Spleen (tissue), 11 donors: ENCODE measurements around the gene GRK6. TPM values are rescaled to one million over a fixed set of nuclear protein-coding genes. Genes with fewer than 3 reads are reported as not detected.

Experiments used
- DNase-seq: peaks from one replicate; pipeline ENCODE4 v3.0.0-alpha.2; 2020
- H3K27ac ChIP-seq, 8 donors: fragments of 200-600 bp; sonication (generic) in 7 of 8; 1 replicate in 4 of 8; 2 replicates in 4 of 8; pipeline versions ENCODE4 v1.5.0 to v1.8.0; 2016 to 2021; ENCODE audit warnings: inconsistent platforms in 4 of 8, mild to moderate bottlenecking in 4 of 8, moderate library complexity in 1 of 8
- H3K27me3 ChIP-seq, 7 donors: fragments of 200-600 bp; sonication (generic) in 6 of 7; replicated peaks in 1 of 7; 1 replicate in 4 of 7; 2 replicates in 3 of 7; pipeline versions ENCODE4 v1.5.0 to v1.8.0; 2016 to 2021; ENCODE audit warnings: inconsistent platforms in 3 of 7, mild to moderate bottlenecking in 1 of 7
- H3K36me3 ChIP-seq, 6 donors: fragments of 200-600 bp; sonication (generic) in 5 of 6; 1 replicate in 4 of 6; 2 replicates in 2 of 6; pipeline versions ENCODE4 v1.5.0 to v1.8.0; 2016 to 2021; ENCODE audit warnings: inconsistent platforms in 2 of 6
- H3K4me1 ChIP-seq, 6 donors: fragments of 200-600 bp; sonication (generic) in 5 of 6; 1 replicate in 3 of 6; 2 replicates in 3 of 6; pipeline versions ENCODE4 v1.5.0 to v1.8.0; 2016 to 2021; ENCODE audit warnings: inconsistent platforms in 3 of 6
- H3K4me3 ChIP-seq, 8 donors: fragments of 200-600 bp; sonication (generic) in 7 of 8; 1 replicate in 4 of 8; 2 replicates in 4 of 8; pipeline versions ENCODE4 v1.5.0 to v1.8.0; 2016 to 2021; ENCODE audit warnings: inconsistent platforms in 4 of 8, mild to moderate bottlenecking in 4 of 8, moderate library complexity in 2 of 8
- H3K9me3 ChIP-seq, 8 donors: fragments of 200-600 bp; sonication (generic) in 7 of 8; 1 replicate in 4 of 8; 2 replicates in 4 of 8; pipeline versions ENCODE4 v1.5.0 to v1.8.0; 2016 to 2021; ENCODE audit warnings: inconsistent platforms in 4 of 8
- POLR2A ChIP-seq, 3 donors: fragments of 450-650 bp; IDR thresholded peaks; one replicate each; pipeline ENCODE4 v1.5.1; 2017; ENCODE audit warnings: antibody characterized with exemption in 3 of 3, mild to moderate bottlenecking in 1 of 3
- POLR2AphosphoS5 ChIP-seq, 3 donors: sonication (generic); formaldehyde crosslinking; IDR thresholded peaks; one replicate each; pipeline ENCODE4 v1.5.1; 2017; ENCODE audit warnings: antibody characterized with exemption in 3 of 3
- WGBS, 5 donors: extraction: QIAGEN DNeasy Blood & Tissue Kit in 3 of 5; methylation state at CpG; one replicate each; pipeline versions ENCODE4 v1.1.5 to v1.1.7; 2013 to 2018; 5-methylcytosine and 5-hydroxymethylcytosine counted together
- intact Hi-C: fragments of 100-400 bp; cut with DNase I; formaldehyde crosslinking; loops from one replicate; pipeline ENCODE4 v1.15.0; 2023; ENCODE audit warnings: low total_unique reads
- polyA plus RNA-seq, 3 donors: library from polyadenylated mRNA; stranded (reverse); fragments of 200-250 nt; gene quantifications; one replicate each; pipeline ENCODE4 v1.2.1, GENCODE V29; 2013
- total RNA-seq, 7 donors: library from RNA; depleted of rRNA in 3 of 7; stranded (reverse); fragments of >200 nt in 3 of 7; fragmentation: NEBNext Ultra II Directional in 4 of 7; extraction: Animal tissue kit (Norgen Biotek cat#: 25700) in 4 of 7; gene quantifications; one replicate each; pipeline versions ENCODE4 v1.1.0 to v1.2.1, GENCODE V29; 2016 to 2021
- TF ChIP-seq, protein P1 (sequence below), 11 experiments: fragments of 200-600 bp in 7 of 11; fragments of 450-650 bp in 4 of 11; sonication (generic) in 4 of 11; IDR thresholded peaks in 8 of 11; conservative IDR thresholded peaks in 3 of 11; 1 replicate in 7 of 11; 2 replicates in 4 of 11; pipeline versions ENCODE4 v1.4.0 to v1.8.0; 2016 to 2021; ENCODE audit warnings: antibody characterized with exemption in 11 of 11, inconsistent platforms in 4 of 11, mild to moderate bottlenecking in 1 of 11
- donor health status: healthy with polysubstance abuse.
- donor health status: DM: no; HTN: no; CAD: no; lungs with moderate emphysema.
- donor health status: DM: no; HTN: no; CAD: no.
- donor health status: Bipolar disorder and iron deficiency.
- donor health status: healthy.
- donor health status: DM: no; HTN: no; CAD: no.
- donor health status: DM: yes; HTN: yes; CAD: no.

Gene GRK6
- total and polyA plus RNA-seq, 10 donors, result 45.7 to 170 (median 133) TPM

DNA sequence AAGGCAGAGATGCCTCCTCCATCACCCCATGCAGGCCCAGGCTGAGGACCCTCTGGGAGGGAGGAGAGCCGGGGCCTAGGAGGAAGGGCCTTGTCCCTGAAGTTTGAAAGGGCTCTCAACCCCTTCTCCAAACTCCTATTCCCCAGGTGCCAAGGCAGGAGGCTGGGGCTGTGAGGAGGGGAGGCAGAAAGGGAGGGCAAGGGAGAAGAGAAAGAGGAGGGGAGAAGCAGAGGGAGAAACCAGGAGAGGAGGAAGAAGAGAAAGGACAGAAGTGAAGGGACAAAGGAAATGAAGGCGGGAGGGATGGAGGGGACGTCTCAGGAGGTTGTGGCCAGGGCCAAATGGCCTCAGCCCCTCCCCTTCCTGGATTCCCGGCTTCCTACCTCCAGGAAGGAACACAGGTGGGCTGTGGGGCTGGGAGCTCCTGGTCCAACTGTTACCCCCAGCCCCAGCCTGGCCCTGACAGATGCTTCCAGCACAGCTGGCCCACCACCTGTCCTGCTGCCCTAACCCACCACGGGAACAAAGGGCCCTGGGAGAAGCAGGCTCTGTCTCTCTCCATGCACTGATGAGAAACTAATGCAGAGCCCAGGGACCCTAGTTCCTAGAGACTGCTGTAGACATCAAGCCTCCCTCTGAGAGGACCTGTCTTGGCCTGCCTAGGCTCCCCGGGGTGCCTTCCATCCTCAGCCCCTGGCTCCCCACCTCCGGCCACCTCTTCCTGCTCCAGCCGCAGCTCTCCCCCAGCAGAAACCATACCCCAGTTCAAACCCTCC is 43.5 kb downstream of the GRK6 start:
- WGBS, 5 donors, result 63 to 88% (median 73%) methylated on average over 7 to 8 of the region's 8 CpGs
- intact Hi-C loops, result no loop called here
- H3K27ac ChIP-seq, result no peak overlapping the region
- H3K27me3 ChIP-seq, result peaks cover 0 to 32% (median 10%) of the 10 kb centered on the region in 7 donors
- no peak for DNase-seq
- H3K4me1 ChIP-seq, result peaks cover 4 to 58% (median 29%) of the 10 kb centered on the region in 6 donors
- H3K4me3 ChIP-seq, result no peak overlapping the region
- peaks cover 0 to 3% (median 0%) of the 10 kb centered on the region in 8 donors for H3K9me3 ChIP-seq
- peaks cover 0 to 28% (median 8%) of the 10 kb centered on the region in 6 donors for H3K36me3 ChIP-seq
- TF ChIP-seq POLR2A (IDR thresholded peaks at IDR 0.05) (no peak), POLR2AphosphoS5 (IDR thresholded peaks at IDR 0.05) (no peak)
- TF ChIP-seq, protein P1, sequence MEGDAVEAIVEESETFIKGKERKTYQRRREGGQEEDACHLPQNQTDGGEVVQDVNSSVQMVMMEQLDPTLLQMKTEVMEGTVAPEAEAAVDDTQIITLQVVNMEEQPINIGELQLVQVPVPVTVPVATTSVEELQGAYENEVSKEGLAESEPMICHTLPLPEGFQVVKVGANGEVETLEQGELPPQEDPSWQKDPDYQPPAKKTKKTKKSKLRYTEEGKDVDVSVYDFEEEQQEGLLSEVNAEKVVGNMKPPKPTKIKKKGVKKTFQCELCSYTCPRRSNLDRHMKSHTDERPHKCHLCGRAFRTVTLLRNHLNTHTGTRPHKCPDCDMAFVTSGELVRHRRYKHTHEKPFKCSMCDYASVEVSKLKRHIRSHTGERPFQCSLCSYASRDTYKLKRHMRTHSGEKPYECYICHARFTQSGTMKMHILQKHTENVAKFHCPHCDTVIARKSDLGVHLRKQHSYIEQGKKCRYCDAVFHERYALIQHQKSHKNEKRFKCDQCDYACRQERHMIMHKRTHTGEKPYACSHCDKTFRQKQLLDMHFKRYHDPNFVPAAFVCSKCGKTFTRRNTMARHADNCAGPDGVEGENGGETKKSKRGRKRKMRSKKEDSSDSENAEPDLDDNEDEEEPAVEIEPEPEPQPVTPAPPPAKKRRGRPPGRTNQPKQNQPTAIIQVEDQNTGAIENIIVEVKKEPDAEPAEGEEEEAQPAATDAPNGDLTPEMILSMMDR (IDR thresholded peaks at IDR 0.05 in 8 of 11, conservative IDR thresholded peaks at IDR 0.05 in 3 of 11), result no peak

DNA sequence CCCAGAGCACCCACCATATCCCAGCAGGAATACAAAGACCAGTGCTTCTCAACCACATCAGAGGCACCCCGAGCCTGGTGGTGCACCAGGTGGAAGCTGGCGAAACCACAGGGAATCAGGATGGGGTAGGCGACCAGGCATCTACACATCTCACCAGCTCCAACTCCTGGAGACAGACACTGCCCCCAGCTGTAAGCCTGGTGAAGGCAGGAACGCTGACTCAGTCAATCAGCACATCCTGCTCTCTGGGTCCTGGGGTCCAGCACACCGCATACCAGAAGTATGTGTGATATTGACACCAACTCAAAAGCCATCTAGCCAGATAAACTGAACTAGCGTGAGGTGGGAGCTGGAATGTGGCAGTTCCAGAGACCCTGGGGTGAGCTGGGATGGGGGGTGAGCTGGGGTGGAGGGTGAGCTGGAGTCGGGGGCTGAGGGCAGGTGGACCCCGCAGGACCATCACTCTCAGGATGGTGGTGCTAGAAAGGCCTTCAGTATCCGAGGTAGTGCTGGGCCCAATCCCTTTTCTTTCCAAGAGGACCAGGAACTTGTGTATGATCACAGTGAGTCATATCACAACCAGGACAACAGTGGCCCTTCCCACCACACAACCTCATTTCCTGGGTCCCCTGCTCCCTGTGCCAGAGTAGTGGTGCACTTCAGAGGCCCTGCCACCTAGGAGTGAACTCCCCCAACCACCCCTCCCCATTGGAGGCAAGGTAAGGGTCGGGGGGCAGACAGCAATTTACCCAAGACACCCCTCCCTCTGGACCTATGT is 44.5 kb downstream of the GRK6 start:
- intact Hi-C loops, result no loop called here
- peaks cover 4 to 68% (median 39%) of the 10 kb centered on the region in 6 donors for H3K4me1 ChIP-seq

DNA sequence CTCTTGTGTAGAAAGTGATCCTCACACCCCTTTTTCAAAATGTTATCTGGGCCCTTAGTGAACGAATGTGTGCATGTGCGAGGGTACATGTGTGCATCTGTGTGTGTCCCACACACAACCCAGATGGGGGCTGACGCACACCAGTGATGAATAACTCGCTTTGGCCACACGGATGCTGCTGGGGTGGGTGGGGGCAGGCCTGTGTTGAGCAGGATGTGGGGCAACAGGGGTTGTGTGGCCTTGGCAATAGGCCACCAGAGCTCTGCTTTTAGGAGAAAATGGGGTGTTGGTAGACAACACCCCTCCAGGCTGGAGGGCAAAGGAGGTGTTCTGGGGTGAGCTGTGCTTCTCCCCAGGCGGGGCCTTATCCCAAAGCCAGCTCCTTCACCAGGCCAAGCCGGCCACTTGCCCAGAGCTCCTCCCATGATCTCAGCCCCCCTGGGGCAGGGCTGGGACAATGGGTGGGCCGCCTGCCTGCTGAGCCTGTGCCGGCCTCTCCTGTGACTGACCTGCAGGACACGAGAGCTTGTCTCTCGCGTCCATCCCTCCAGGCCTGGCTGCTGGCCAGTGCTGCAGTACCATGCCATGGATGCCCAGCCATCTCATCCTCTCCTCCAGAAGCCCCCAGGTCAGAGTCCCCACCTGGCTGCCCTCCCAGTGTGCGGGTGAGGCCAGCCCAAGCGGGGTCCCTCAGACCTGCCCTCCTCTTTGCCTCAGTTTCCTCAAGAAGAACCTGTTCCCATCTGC is 45.3 kb downstream of the GRK6 start:
- Histone ChIP-seq H3K36me3 (peaks cover 0 to 10% (median 4%) of the 10 kb centered on the region in 6 donors), H3K9me3 (no peaks in the 10 kb centered on the region), H3K4me3 (peak overlapping the region in 5 of 8 donors; percentile 50 to 82 (median 59)), H3K27me3 (peaks cover 0 to 32% (median 10%) of the 10 kb centered on the region in 7 donors), H3K27ac (peak overlapping the region in 3 of 8 donors; percentile 72 to 81 (median 78)), H3K4me1 (peaks cover 4 to 77% (median 47%) of the 10 kb centered on the region in 6 donors)
- TF ChIP-seq, protein P1 (IDR thresholded peaks at IDR 0.05 in 8 of 11, conservative IDR thresholded peaks at IDR 0.05 in 3 of 11), result no peak
- TF ChIP-seq POLR2A (IDR thresholded peaks at IDR 0.05) (no peak), POLR2AphosphoS5 (IDR thresholded peaks at IDR 0.05) (no peak)
- no peak for DNase-seq
- WGBS, 5 donors, result 73 to 76% (median 75%) methylated on average over 9 to 14 of the region's 14 CpGs
- intact Hi-C loops, result no loop called here

More for the DNA sequence above, 44.5 kb downstream of the GRK6 start:
- Histone ChIP-seq H3K36me3 (peaks cover 0 to 18% (median 8%) of the 10 kb centered on the region in 6 donors), H3K4me3 (no peak overlapping the region), H3K27me3 (peaks cover 0 to 32% (median 10%) of the 10 kb centered on the region in 7 donors), H3K9me3 (no peaks in the 10 kb centered on the region), H3K27ac (peak overlapping the region in 1 of 8 donors; percentile 81)
- 83 to 91% (median 87%) methylated on average over 9 to 10 of the region's 10 CpGs for WGBS, 5 donors
- TF ChIP-seq POLR2AphosphoS5 (IDR thresholded peaks at IDR 0.05) (no peak), POLR2A (IDR thresholded peaks at IDR 0.05) (no peak)
- TF ChIP-seq, protein P1 (IDR thresholded peaks at IDR 0.05 in 8 of 11, conservative IDR thresholded peaks at IDR 0.05 in 3 of 11), result no peak
- no peak for DNase-seq
